BE2C (cell line): Measurements from ENCODE around the gene DNMT3A.

Experiments
- DNase-seq: peaks from one replicate; pipeline ENCODE4 v3.0.0-alpha.2; 2020
- H3K27me3 ChIP-seq: fragments of 250-450 bp; sonication (Bioruptor Pico); 2 replicates; pipeline ENCODE4 v1.5.1; 2020; ENCODE audit warnings: mild to moderate bottlenecking
- H3K36me3 ChIP-seq: fragments of 250-450 bp; sonication (Bioruptor Pico); 2 replicates; pipeline ENCODE4 v1.5.1; 2020; ENCODE audit warnings: mild to moderate bottlenecking
- H3K4me1 ChIP-seq: fragments of 250-450 bp; sonication (Bioruptor Pico); 2 replicates; pipeline ENCODE4 v1.5.1; 2020
- H3K4me3 ChIP-seq: 2 replicates; pipeline ENCODE4 v1.5.1; 2011; ENCODE audit warnings: low read depth, low read length
- H3K9me3 ChIP-seq: fragments of 250-450 bp; sonication (Bioruptor Pico); 2 replicates; pipeline ENCODE4 v1.5.1; 2020
- TF ChIP-seq, protein P1 (sequence below): IDR thresholded peaks from 2 replicates; pipeline ENCODE4 v1.5.1; 2012; ENCODE audit warnings: mild to moderate bottlenecking, low read depth, low read length

Gene DNMT3A

DNA sequence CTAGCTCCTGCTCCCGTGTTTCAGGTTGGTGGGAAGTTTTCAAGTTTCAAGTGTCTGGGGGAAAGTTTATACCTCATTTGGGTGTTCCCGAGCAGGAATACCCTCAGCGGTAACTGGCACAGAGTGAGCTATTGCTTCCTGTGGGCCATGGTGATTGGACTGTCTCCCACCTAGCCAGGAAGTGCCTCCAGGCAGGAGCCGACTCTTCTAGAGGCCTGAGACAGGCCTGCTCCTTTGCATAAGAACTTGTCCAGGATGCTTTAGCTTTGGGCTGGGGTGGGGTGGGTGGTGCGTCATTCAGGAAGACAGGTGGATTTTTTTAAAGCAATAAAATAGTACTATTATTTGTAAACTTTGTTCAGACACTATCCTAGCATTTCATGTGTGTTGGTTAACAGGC lies 23.5 kb upstream of the DNMT3A start:
- Histone ChIP-seq H3K27me3 (no peaks in the 10 kb centered on the region), H3K4me3 (no peak overlapping the region), H3K4me1 (no peaks in the 10 kb centered on the region), H3K9me3 (no peaks in the 10 kb centered on the region), H3K36me3 (no peaks in the 10 kb centered on the region)
- TF ChIP-seq, protein P1, sequence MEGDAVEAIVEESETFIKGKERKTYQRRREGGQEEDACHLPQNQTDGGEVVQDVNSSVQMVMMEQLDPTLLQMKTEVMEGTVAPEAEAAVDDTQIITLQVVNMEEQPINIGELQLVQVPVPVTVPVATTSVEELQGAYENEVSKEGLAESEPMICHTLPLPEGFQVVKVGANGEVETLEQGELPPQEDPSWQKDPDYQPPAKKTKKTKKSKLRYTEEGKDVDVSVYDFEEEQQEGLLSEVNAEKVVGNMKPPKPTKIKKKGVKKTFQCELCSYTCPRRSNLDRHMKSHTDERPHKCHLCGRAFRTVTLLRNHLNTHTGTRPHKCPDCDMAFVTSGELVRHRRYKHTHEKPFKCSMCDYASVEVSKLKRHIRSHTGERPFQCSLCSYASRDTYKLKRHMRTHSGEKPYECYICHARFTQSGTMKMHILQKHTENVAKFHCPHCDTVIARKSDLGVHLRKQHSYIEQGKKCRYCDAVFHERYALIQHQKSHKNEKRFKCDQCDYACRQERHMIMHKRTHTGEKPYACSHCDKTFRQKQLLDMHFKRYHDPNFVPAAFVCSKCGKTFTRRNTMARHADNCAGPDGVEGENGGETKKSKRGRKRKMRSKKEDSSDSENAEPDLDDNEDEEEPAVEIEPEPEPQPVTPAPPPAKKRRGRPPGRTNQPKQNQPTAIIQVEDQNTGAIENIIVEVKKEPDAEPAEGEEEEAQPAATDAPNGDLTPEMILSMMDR, result no peak
- no peak for DNase-seq

DNA sequence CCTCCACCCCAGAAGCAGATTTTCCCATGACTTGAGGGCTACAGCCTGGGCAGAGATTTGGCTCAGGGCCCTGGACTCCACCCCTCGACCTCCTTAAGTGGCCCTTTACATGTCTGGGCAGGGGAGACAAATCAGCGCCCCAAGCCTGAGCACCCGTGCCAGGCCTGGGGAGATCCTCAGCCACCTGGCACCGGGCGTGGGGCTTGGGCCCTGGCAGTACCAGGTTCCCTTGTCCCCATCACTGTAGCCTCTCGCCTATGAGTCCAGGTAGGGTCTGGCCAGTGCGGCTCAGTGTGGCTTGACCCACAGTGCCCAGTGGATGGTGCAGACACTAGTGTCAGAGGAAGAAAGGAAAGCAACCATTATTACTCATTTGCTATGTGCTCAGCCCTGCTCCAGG lies 22.0 kb upstream of the DNMT3A start:
- Histone ChIP-seq H3K27me3 (no peaks in the 10 kb centered on the region), H3K4me1 (no peaks in the 10 kb centered on the region), H3K9me3 (no peaks in the 10 kb centered on the region), H3K4me3 (no peak overlapping the region), H3K36me3 (no peaks in the 10 kb centered on the region)
- no peak for DNase-seq
- TF ChIP-seq, protein P1, result no peak

DNA sequence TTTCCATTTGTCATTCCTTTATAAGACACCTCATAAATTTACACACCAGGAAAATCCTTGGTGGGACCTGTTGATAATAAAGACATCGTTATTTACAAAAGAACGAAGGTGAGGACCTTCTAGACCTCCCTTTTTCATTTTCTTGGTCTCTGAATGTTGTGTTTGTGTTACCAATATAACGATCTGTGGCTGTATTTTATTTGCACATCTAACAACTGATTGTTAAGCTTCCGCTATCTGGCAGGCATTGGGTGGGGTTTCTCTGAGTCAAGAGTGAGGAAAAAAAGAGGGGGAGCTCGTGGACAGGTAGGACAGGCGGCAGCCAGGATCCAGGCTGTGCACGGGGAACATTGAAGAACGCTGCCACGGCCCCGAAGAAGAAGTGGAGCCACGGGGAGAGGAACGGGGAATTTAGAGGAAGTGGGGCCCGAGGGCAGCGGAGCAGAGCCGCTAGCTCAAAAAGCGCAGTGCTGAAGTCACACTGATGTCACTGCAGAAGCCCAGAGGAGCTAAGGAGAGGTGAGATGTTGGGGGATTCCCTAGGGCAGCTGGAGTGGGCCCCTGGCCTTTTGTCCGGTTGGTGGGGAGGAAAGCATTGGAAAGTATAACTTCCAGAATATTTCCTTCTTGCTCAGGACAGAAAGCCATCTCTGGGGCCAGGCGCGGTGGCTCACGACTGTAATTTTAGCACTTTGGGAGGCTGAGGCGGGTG lies 20.9 kb upstream of the DNMT3A start:
- TF ChIP-seq, protein P1, result no peak

DNA sequence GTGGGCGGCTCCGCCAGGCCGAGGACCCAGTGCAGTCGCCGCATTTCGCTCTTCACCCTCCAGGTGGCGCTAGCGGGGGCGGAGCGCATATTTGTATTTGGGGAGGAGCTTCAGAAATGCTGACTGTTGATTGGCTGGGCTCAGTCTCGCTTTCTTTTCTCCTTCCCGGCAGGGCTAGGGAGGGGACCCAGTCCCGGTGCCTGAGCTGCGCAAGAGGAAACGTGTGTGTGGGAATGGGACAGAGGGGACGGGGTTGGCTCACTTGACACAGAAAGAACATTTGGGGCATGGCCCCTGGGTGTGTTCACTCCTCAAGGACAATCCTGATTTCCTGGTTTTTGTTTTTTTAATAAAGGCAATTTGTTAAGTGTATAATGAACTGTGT lies 20.3 kb upstream of the DNMT3A start:
- Histone ChIP-seq H3K4me3 (peak overlapping the region; percentile 49), H3K27me3 (no peaks in the 10 kb centered on the region), H3K4me1 (no peaks in the 10 kb centered on the region), H3K36me3 (no peaks in the 10 kb centered on the region), H3K9me3 (no peaks in the 10 kb centered on the region)
- TF ChIP-seq, protein P1, result peak; percentile 93
- DNase-seq, result peak; percentile 93

More for the DNA sequence above, 20.9 kb upstream of the DNMT3A start:
- peak overlapping the region; percentile 49 for H3K4me3 ChIP-seq
- no peaks in the 10 kb centered on the region for H3K9me3 ChIP-seq
- no peaks in the 10 kb centered on the region for H3K36me3 ChIP-seq
- no peaks in the 10 kb centered on the region for H3K4me1 ChIP-seq
- H3K27me3 ChIP-seq, result no peaks in the 10 kb centered on the region
- DNase-seq, result no peak

DNA sequence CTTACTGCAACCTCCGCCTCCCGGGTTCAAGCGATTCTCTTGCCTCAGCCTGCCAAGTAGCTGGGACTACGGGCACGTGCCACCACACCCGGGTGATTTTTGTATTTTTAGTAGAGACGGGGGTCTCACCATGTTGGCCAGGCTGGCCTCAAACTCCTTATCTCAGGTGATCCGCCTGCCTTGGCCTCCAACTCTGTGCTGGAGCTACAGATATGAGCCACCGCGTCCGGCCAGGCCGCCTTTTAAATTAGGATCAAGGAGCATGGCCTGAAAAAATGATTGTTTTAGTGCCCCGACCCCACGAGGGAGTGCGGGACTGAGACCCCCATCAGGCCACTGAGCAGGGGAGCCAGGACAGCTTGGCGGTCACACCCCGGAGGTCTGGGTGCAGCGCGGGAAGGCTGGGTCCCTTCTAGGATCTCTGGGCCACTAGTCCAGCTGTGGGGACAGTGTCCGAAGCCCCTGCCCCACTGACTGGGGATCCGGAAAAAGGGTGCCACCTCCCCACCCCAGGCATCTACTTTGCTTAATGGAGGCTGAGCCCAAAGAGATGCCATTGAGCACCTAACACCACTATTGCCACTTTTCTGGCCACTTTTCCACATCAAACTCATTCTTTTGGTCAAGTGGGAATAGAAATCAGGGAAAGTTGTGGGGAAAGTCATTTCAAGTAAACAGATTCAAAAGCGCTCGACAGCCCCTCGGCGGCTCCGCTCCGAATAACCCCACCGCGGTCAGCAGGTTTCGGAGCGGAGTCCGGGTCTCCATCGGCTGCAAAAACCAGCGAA lies 19.7 kb upstream of the DNMT3A start:
- H3K4me1 ChIP-seq, result no peaks in the 10 kb centered on the region
- no peak for DNase-seq
- no peaks in the 10 kb centered on the region for H3K9me3 ChIP-seq
- no peaks in the 10 kb centered on the region for H3K27me3 ChIP-seq
- H3K4me3 ChIP-seq, result peak overlapping the region; percentile 8; the same call in 1 of the 2 replicates
- no peaks in the 10 kb centered on the region for H3K36me3 ChIP-seq
- TF ChIP-seq, protein P1, result no peak

DNA sequence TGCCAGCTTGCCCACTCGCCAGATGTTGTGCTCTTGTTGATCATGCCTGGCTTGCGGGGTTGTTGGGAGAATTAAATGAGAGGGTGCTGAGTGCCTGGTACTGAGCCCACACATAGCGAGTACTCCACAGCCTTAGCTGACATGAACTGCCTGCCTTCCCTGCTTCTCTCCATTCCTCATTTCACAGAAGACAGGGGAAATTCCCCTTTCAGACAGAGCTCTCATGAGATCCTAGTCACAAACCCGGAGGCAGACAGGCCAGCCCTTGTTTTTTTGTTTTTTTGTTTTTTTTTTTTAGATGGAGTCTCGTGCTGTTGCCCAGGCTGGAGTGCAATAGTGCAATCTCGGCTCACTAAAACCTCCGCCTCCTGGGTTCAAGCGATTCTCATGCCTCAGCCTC lies 17.1 kb upstream of the DNMT3A start:
- Histone ChIP-seq H3K27me3 (no peaks in the 10 kb centered on the region), H3K9me3 (no peaks in the 10 kb centered on the region), H3K4me3 (no peak overlapping the region), H3K4me1 (no peaks in the 10 kb centered on the region), H3K36me3 (no peaks in the 10 kb centered on the region)
- TF ChIP-seq, protein P1, result no peak
- no peak for DNase-seq
